Fibroblast of lung (primary cell): ENCODE results near the gene FBXW12. TPM values are rescaled to one million over a fixed set of nuclear protein-coding genes. Genes with fewer than 3 reads are reported as not detected.

ENCODE experiments used
- DNase-seq, 2 donors: peaks; one replicate each; pipeline versions ENCODE4 v3.0.0 to v3.0.0-alpha.2; 2010; ENCODE audit warnings: low read depth in 2 of 2
- H2AFZ ChIP-seq: 2 replicates; pipeline ENCODE4 v1.5.1; 2012; ENCODE audit warnings: low read length, control low read depth, inconsistent platforms
- H3K27ac ChIP-seq: 2 replicates; pipeline ENCODE4 v1.5.1; 2011; ENCODE audit warnings: low read length, control low read depth; ENCODE audit not compliant: insufficient read depth
- H3K27me3 ChIP-seq: 2 replicates; pipeline ENCODE4 v1.5.1; 2011; ENCODE audit warnings: mild to moderate bottlenecking, low read length; ENCODE audit not compliant: control insufficient read depth, insufficient read depth
- H3K36me3 ChIP-seq: 2 replicates; pipeline ENCODE4 v1.5.1; 2011; ENCODE audit warnings: low read length; ENCODE audit not compliant: control insufficient read depth, insufficient read depth
- H3K4me1 ChIP-seq: 2 replicates; pipeline ENCODE4 v1.5.1; 2011; ENCODE audit warnings: low read length; ENCODE audit not compliant: control insufficient read depth, insufficient read depth; ENCODE audit errors: extremely low read depth
- H3K4me2 ChIP-seq: 2 replicates; pipeline ENCODE4 v1.5.1; 2011; ENCODE audit warnings: low read length, control low read depth; ENCODE audit not compliant: insufficient read depth; ENCODE audit errors: extremely low read depth
- H3K4me3 ChIP-seq, 4 experiments: fragments of 200-600 bp in 1 of 4; sonication (generic) in 1 of 4; replicated peaks in 1 of 4; 2 replicates each; pipeline ENCODE4 v1.5.1; 2011 to 2016; ENCODE audit warnings: low read length in 4 of 4, low read depth in 3 of 4, mild to moderate bottlenecking in 3 of 4, control low read depth in 2 of 4, inconsistent platforms in 1 of 4, mixed read lengths in 1 of 4; ENCODE audit not compliant: insufficient read depth in 1 of 4; ENCODE audit errors: control extremely low read depth in 1 of 4
- H3K79me2 ChIP-seq: 2 replicates; pipeline ENCODE4 v1.5.1; 2012; ENCODE audit warnings: mild to moderate bottlenecking, low read length, inconsistent platforms; ENCODE audit not compliant: control insufficient read depth, insufficient read depth
- H3K9ac ChIP-seq: 2 replicates; pipeline ENCODE4 v1.5.1; 2011; ENCODE audit warnings: mild to moderate bottlenecking, low read length, control low read depth; ENCODE audit not compliant: insufficient read depth
- H3K9me3 ChIP-seq: 2 replicates; pipeline ENCODE4 v1.5.1; 2012; ENCODE audit warnings: low read depth, low read length; ENCODE audit not compliant: control insufficient read depth, insufficient read depth
- H4K20me1 ChIP-seq: 2 replicates; pipeline ENCODE4 v1.5.1; 2011; ENCODE audit warnings: low read length; ENCODE audit not compliant: control insufficient read depth, insufficient read depth; ENCODE audit errors: extremely low read depth
- CTCF ChIP-seq, 2 donors: IDR thresholded peaks in 1 of 2; conservative IDR thresholded peaks in 1 of 2; 1 replicate in 1 of 2; 2 replicates in 1 of 2; pipeline ENCODE4 v1.5.1; 2011 to 2012; ENCODE audit warnings: low read length in 2 of 2, control low read depth in 1 of 2, inconsistent platforms in 1 of 2, low read depth in 1 of 2, mild to moderate bottlenecking in 1 of 2
- EZH2 ChIP-seq: IDR thresholded peaks from 2 replicates; pipeline ENCODE4 v1.5.1; 2012; ENCODE audit warnings: low read length, control low read depth, mild to moderate bottlenecking; ENCODE audit errors: missing control alignments
- polyA plus RNA-seq, 2 donors: library from polyadenylated mRNA; depleted of rRNA in 1 of 2; stranded (reverse) in 1 of 2; unstranded in 1 of 2; fragments of >200 nt; gene quantifications; 2 replicates each; pipeline ENCODE4 v1.2.1, GENCODE V29; 2011 to 2012; ENCODE audit warnings: missing spikeins in 1 of 2
- total RNA-seq: library from RNA; depleted of rRNA; stranded (reverse); fragments of >200 nt; gene quantifications from 2 replicates; pipeline ENCODE4 v1.2.1, GENCODE V29; 2014

FBXW12 gene
- total and polyA plus RNA-seq, 2 donors (not counting 1 experiment from before 2014, with no cell fraction given): 0.06 TPM; not detected in 1

- TF ChIP-seq EZH2: no peak
- TF ChIP-seq CTCF (conservative IDR thresholded peaks at IDR 0.05 in 1 of 2, IDR thresholded peaks at IDR 0.05 in 1 of 2; ENCODE audit: low read depth in 1 of 2, low read length in 2 of 2): no peak
- no peaks in the 10 kb centered on the region for H3K9me3 ChIP-seq
- no peaks in the 10 kb centered on the region for H3K36me3 ChIP-seq
- no peak overlapping the region for H3K9ac ChIP-seq
- no peak overlapping the region for H2AFZ ChIP-seq
- H3K4me2 ChIP-seq: peak overlapping the region; percentile 44
- H3K27me3 ChIP-seq: no peaks in the 10 kb centered on the region
- no peak for DNase-seq
- peaks cover 16% of the 10 kb centered on the region for H3K4me1 ChIP-seq
- peak overlapping the region in 1 of 4 experiments; percentile 69 for H3K4me3 ChIP-seq
- no peak overlapping the region for H3K27ac ChIP-seq
- H4K20me1 ChIP-seq: no peaks in the 10 kb centered on the region
- no peaks in the 10 kb centered on the region for H3K79me2 ChIP-seq
Observed at GRCh38 chr3:48426401-48426909, 54.4 kb downstream of the FBXW12 start.

- no peak overlapping the region for H3K9ac ChIP-seq
- peak overlapping the region; percentile 79 for H3K4me2 ChIP-seq
- no peak for TF ChIP-seq CTCF (conservative IDR thresholded peaks at IDR 0.05 in 1 of 2, IDR thresholded peaks at IDR 0.05 in 1 of 2; ENCODE audit: low read depth in 1 of 2, low read length in 2 of 2)
- no peak for TF ChIP-seq EZH2
- no peaks in the 10 kb centered on the region for H3K79me2 ChIP-seq
- no peak overlapping the region for H3K27ac ChIP-seq
- H4K20me1 ChIP-seq: no peaks in the 10 kb centered on the region
- H3K4me1 ChIP-seq: peaks cover 16% of the 10 kb centered on the region
- peak in 1 of 2 donors; percentile 13 for DNase-seq
- H3K27me3 ChIP-seq: no peaks in the 10 kb centered on the region
- H3K36me3 ChIP-seq: no peaks in the 10 kb centered on the region
- no peak overlapping the region for H2AFZ ChIP-seq
- peak overlapping the region in 3 of 4 experiments; percentile 1 to 69 (median 14) for H3K4me3 ChIP-seq
- H3K9me3 ChIP-seq: no peaks in the 10 kb centered on the region
Observed at GRCh38 chr3:48426944-48427629, 55.1 kb downstream of the FBXW12 start.

- no peak for DNase-seq
- Histone ChIP-seq H3K9ac (no peak overlapping the region), H3K27me3 (no peaks in the 10 kb centered on the region), H3K79me2 (no peaks in the 10 kb centered on the region), H3K27ac (no peak overlapping the region), H3K9me3 (no peaks in the 10 kb centered on the region), H3K4me3 (peak overlapping the region in 3 of 4 experiments; percentile 14 to 69 (median 66)), H3K36me3 (peaks cover 4% of the 10 kb centered on the region), H4K20me1 (no peaks in the 10 kb centered on the region), H2AFZ (no peak overlapping the region), H3K4me2 (peak overlapping the region; percentile 79), H3K4me1 (peaks cover 16% of the 10 kb centered on the region)
- TF ChIP-seq CTCF (conservative IDR thresholded peaks at IDR 0.05 in 1 of 2, IDR thresholded peaks at IDR 0.05 in 1 of 2; ENCODE audit: low read depth in 1 of 2, low read length in 2 of 2) (no peak), EZH2 (no peak)
Observed at GRCh38 chr3:48427630-48427962, 55.6 kb downstream of the FBXW12 start.
